Parathyroid adenoma (tissue), 2 donors: ENCODE results near the gene STK31.

Experiments
- H2AFZ ChIP-seq: fragments of 300-600 bp; sonication (generic); one replicate; pipeline ENCODE4 v1.7.0; 2017; ENCODE audit warnings: antibody characterized with exemption, mild to moderate bottlenecking
- H3K27ac ChIP-seq: fragments of 300-600 bp; sonication (generic); one replicate; pipeline ENCODE4 v1.7.0; 2017
- H3K27me3 ChIP-seq: fragments of 300-600 bp; sonication (generic); one replicate; pipeline ENCODE4 v1.7.0; 2017; ENCODE audit warnings: low read length; ENCODE audit not compliant: control insufficient read depth, insufficient read depth
- H3K36me3 ChIP-seq: fragments of 300-600 bp; sonication (generic); one replicate; pipeline ENCODE4 v1.7.0; 2017; ENCODE audit warnings: low read length; ENCODE audit not compliant: control insufficient read depth, insufficient read depth
- H3K4me1 ChIP-seq: fragments of 300-600 bp; sonication (generic); one replicate; pipeline ENCODE4 v1.7.0; 2017; ENCODE audit warnings: control low read depth
- H3K4me2 ChIP-seq: fragments of 300-600 bp; sonication (generic); one replicate; pipeline ENCODE4 v1.7.0; 2017; ENCODE audit warnings: low read length
- H3K4me3 ChIP-seq: fragments of 300-600 bp; sonication (generic); one replicate; pipeline ENCODE4 v1.7.0; 2017; ENCODE audit warnings: low read depth, low read length
- H3K79me2 ChIP-seq: fragments of 300-600 bp; sonication (generic); one replicate; pipeline ENCODE4 v1.7.0; 2017; ENCODE audit warnings: control low read depth
- H3K9ac ChIP-seq: fragments of 300-600 bp; sonication (generic); one replicate; pipeline ENCODE4 v1.7.0; 2017; ENCODE audit warnings: mild to moderate bottlenecking
- H3K9me3 ChIP-seq: fragments of 300-600 bp; sonication (generic); one replicate; pipeline ENCODE4 v1.7.0; 2017; ENCODE audit warnings: low read length; ENCODE audit not compliant: control insufficient read depth
- CTCF ChIP-seq: fragments of 300-600 bp; sonication (generic); IDR thresholded peaks from one replicate; pipeline ENCODE4 v1.7.0; 2017; ENCODE audit warnings: antibody characterized with exemption, mild to moderate bottlenecking
- donor health status: primary hyperparathyroidism.

Gene STK31

DNA sequence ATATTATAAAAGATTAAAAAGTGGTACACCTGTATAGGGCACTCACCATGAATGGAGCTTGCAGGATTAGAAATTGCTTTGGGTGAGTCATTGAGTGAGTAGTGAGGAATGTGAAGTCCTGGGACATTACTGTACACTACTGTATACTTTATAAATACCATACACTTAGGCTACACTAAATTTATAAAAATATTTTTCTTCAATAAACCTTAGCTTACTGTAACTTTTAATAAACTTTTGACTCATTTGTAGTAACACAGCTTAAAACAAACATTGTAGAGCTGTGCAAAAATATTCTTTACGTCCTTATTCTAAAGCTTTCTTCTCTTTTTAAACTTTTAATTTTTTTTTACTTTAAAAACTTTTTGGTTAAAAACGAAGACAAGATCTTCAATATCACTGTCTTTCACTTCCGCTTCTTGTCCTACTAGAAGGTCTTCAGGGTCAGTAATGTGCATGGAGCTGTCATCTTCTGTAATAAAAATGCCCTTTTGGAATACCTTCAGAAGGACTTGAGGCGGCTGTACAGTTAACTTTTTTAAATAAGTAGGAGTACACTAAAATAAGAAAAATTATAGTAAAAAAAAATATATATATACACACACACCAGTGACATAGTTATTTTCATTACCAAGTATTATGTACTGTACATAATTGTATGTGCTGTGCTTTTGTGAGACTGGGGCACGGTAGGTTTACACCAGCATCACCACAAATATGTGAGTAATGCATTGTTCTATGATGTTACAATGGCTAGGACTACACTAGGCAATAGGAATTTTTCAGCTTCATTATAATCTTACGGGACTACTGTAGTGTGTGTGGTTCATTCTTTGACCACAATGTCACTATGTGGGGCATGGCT, 3.5 kb downstream of the STK31 start:
- H3K79me2 ChIP-seq = no peaks in the 10 kb centered on the region
- no peak overlapping the region for H3K4me2 ChIP-seq
- H3K4me1 ChIP-seq = no peaks in the 10 kb centered on the region
- H3K9ac ChIP-seq = no peak overlapping the region
- H3K9me3 ChIP-seq = no peaks in the 10 kb centered on the region
- H3K4me3 ChIP-seq = no peak overlapping the region
- H3K27ac ChIP-seq = no peak overlapping the region
- no peaks in the 10 kb centered on the region for H3K27me3 ChIP-seq
- H2AFZ ChIP-seq = no peak overlapping the region
- no peak for TF ChIP-seq CTCF
- no peaks in the 10 kb centered on the region for H3K36me3 ChIP-seq

DNA sequence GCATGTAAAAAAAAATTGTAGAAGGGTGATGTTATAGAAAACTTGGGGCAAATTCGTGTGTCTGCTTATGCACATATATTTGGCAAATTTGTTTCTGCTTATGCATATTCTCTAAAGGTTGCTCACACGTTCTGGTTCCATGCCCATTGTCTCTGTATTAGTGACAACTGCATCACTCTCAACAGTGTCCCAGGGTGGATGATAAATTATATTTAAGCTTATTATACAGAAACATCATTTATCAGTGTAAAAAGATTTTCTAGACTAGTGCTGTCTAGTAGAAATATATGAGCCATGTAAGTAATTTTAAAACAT, 4.1 kb downstream of the STK31 start:
- no peaks in the 10 kb centered on the region for H3K9me3 ChIP-seq
- no peaks in the 10 kb centered on the region for H3K36me3 ChIP-seq
- TF ChIP-seq CTCF = no peak
- H3K27me3 ChIP-seq = no peaks in the 10 kb centered on the region
- no peak overlapping the region for H3K9ac ChIP-seq
- H3K4me1 ChIP-seq = no peaks in the 10 kb centered on the region
- no peak overlapping the region for H3K4me3 ChIP-seq
- H3K4me2 ChIP-seq = no peak overlapping the region
- no peak overlapping the region for H3K27ac ChIP-seq
- no peaks in the 10 kb centered on the region for H3K79me2 ChIP-seq
- no peak overlapping the region for H2AFZ ChIP-seq

GRCh38 chr7:23714579-23714978, 4.6 kb downstream of the STK31 start:
- H3K79me2 ChIP-seq = no peaks in the 10 kb centered on the region
- TF ChIP-seq CTCF = no peak
- H3K4me1 ChIP-seq = no peaks in the 10 kb centered on the region
- no peak overlapping the region for H2AFZ ChIP-seq
- no peak overlapping the region for H3K9ac ChIP-seq
- no peak overlapping the region for H3K4me3 ChIP-seq
- no peaks in the 10 kb centered on the region for H3K9me3 ChIP-seq
- H3K27ac ChIP-seq = no peak overlapping the region
- no peaks in the 10 kb centered on the region for H3K27me3 ChIP-seq
- H3K36me3 ChIP-seq = no peaks in the 10 kb centered on the region
- H3K4me2 ChIP-seq = no peak overlapping the region

DNA sequence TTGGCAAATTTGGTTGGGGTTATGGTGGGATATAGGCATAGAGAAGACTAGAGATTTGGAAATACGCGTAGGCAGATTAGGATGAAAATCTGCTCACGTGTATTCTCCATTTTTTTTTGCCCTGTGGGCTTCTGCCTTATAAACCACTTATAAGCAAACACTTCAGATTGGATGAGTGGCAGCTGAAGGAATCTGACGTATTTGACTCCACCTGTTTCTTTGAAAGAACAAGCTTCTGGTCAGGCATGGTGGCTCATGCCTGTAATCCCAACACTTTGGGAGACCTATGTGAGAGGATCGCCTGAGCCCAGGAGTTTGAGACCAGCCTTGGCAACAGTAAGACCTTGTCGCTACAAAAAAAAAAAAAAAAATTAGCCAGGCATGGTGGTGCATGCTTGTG, 5.1 kb downstream of the STK31 start:
- H3K4me3 ChIP-seq = no peak overlapping the region
- no peaks in the 10 kb centered on the region for H3K79me2 ChIP-seq
- H3K9me3 ChIP-seq = no peaks in the 10 kb centered on the region
- H2AFZ ChIP-seq = no peak overlapping the region
- no peak overlapping the region for H3K9ac ChIP-seq
- no peaks in the 10 kb centered on the region for H3K4me1 ChIP-seq
- H3K36me3 ChIP-seq = no peaks in the 10 kb centered on the region
- no peak overlapping the region for H3K4me2 ChIP-seq
- no peak overlapping the region for H3K27ac ChIP-seq
- TF ChIP-seq CTCF = no peak
- no peaks in the 10 kb centered on the region for H3K27me3 ChIP-seq

DNA sequence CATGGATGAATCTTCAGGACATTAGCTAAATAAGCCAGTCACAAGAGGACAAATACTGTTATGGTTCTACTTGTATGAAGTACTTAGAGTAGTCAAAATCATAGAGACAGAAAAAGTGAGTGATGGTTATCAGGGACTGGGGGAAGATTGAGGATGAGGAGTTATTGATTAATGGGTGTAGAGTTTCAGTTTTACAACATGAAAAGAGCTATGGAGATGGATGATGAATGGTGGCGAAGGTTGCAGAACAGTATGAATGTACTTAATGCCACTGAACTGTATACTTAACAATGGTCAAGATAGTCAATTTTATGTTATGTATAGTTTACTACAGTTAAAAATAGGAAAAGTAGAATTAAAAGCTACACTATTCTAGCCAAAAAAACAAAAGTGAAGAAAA, 7.8 kb downstream of the STK31 start:
- no peak overlapping the region for H3K9ac ChIP-seq
- no peaks in the 10 kb centered on the region for H3K4me1 ChIP-seq
- H3K79me2 ChIP-seq = no peaks in the 10 kb centered on the region
- no peaks in the 10 kb centered on the region for H3K36me3 ChIP-seq
- no peaks in the 10 kb centered on the region for H3K27me3 ChIP-seq
- H3K4me2 ChIP-seq = no peak overlapping the region
- H3K27ac ChIP-seq = no peak overlapping the region
- no peak for TF ChIP-seq CTCF
- H3K9me3 ChIP-seq = no peaks in the 10 kb centered on the region
- no peak overlapping the region for H2AFZ ChIP-seq
- H3K4me3 ChIP-seq = no peak overlapping the region
